A673 (cell line): ENCODE data around the gene LMBRD1. TPM values are rescaled to one million over a fixed set of nuclear protein-coding genes. Genes with fewer than 3 reads are reported as not detected.

Source experiments
- BruUV-seq: library from RNA; stranded (reverse); fragments of 400-500 nt; replicated peaks from 2 replicates; lab custom pipeline; 2021; lab: Mats Ljungman, UMichigan
- CTCF ChIA-PET: fragments of 300-600 bp; sonication (Branson Sonifier 250); formaldehyde crosslinking; loops from one replicate; lab custom pipeline; 2022; ENCODE audit warnings: antibody characterized with exemption; lab: Charles Lee
- POLR2A ChIA-PET: fragments of 300-600 bp; sonication (Branson Sonifier 250); formaldehyde crosslinking; loops from one replicate; lab custom pipeline; 2022; ENCODE audit warnings: antibody characterized with exemption; ENCODE audit not compliant: low non-redundant PET; lab: Charles Lee
- DNase-seq: peaks from one replicate; pipeline ENCODE4 v3.0.0-alpha.2; 2015; ENCODE audit warnings: low spot score
- H3K27ac ChIP-seq: fragments of 200-600 bp; sonication (generic); 2 replicates; pipeline ENCODE4 v1.5.1; 2016; ENCODE audit warnings: mixed run types, low read depth, mild to moderate bottlenecking, mixed read lengths, antibody characterized with exemption, low read length; ENCODE audit not compliant: poor library complexity, severe bottlenecking
- H3K27me3 ChIP-seq: fragments of 200-600 bp; sonication (generic); replicated peaks from 2 replicates; pipeline ENCODE4 v1.6.1; 2017; ENCODE audit warnings: mixed run types, low read depth, mild to moderate bottlenecking, mixed read lengths, antibody characterized with exemption, low read length; ENCODE audit not compliant: insufficient read depth, poor library complexity
- H3K36me3 ChIP-seq: fragments of 200-600 bp; sonication (generic); 2 replicates; pipeline ENCODE4 v1.6.1; 2016; ENCODE audit warnings: mixed run types, mild to moderate bottlenecking, mixed read lengths, antibody characterized with exemption, low read length; ENCODE audit not compliant: insufficient read depth, poor library complexity, severe bottlenecking
- H3K4me1 ChIP-seq: fragments of 200-600 bp; sonication (generic); 2 replicates; pipeline ENCODE4 v1.6.1; 2017; ENCODE audit warnings: mixed run types, mild to moderate bottlenecking, mixed read lengths, antibody characterized with exemption, low read length; ENCODE audit not compliant: insufficient read depth, poor library complexity, severe bottlenecking
- H3K4me3 ChIP-seq: fragments of 200-600 bp; sonication (generic); 2 replicates; pipeline ENCODE4 v1.5.1; 2016; ENCODE audit warnings: low read depth, mixed run types, mild to moderate bottlenecking, mixed read lengths, low read length; ENCODE audit not compliant: poor library complexity, severe bottlenecking
- H3K9me3 ChIP-seq: fragments of 200-600 bp; sonication (generic); 2 replicates; pipeline ENCODE4 v1.6.1; 2016; ENCODE audit warnings: mixed run types, low read depth, mild to moderate bottlenecking, mixed read lengths, antibody characterized with exemption, low read length; ENCODE audit not compliant: poor library complexity, severe bottlenecking
- CTCF ChIP-seq: fragments of 300-800, 200-600 bp; sonication (generic); conservative IDR thresholded peaks from 2 replicates; pipeline ENCODE4 v1.5.1; 2017; ENCODE audit warnings: low read depth, mild to moderate bottlenecking, antibody characterized with exemption, low read length, moderate library complexity, mixed read lengths
- EZH2 ChIP-seq: fragments of 200-600 bp; sonication (generic); IDR thresholded peaks from 2 replicates; pipeline ENCODE4 v1.6.1; 2017; ENCODE audit warnings: borderline replicate concordance, low read depth, mild to moderate bottlenecking, mixed read lengths, antibody characterized with exemption, low read length; ENCODE audit not compliant: poor library complexity, severe bottlenecking
- intact Hi-C: fragments of 100-400 bp; cut with micrococcal nuclease; formaldehyde crosslinking; loops from one replicate; pipeline ENCODE4 v1.10.0; 2022; ENCODE audit not compliant: unreplicated experiment
- total RNA-seq: library from RNA; stranded (reverse); gene quantifications from 2 replicates; pipeline ENCODE4 v1.2.3, GENCODE V29; 2021

The LMBRD1 gene
- total RNA-seq, 1 experiment from 2014 or later, result 19.8 TPM

GRCh38 chr6:69732045-69732444, 64.8 kb downstream of the LMBRD1 start:
- H3K36me3 ChIP-seq, result no peaks in the 10 kb centered on the region
- ChIA-PET CTCF (interaction anchor here (1.1 kb wide), 1 partner anchor 434 kb away, joined by 5 read pairs; no protein-coding TSS in a partner anchor), POLR2A (no interaction called here)
- intact Hi-C loops, result loop anchor here (2.0 to 5.0 kb wide), 3 partner anchors 377 to 1095 kb away; partner anchors contain the start of gene ADGRB3
- no peak for TF ChIP-seq EZH2
- TF ChIP-seq CTCF, result no peak
- no peaks in the 10 kb centered on the region for H3K27me3 ChIP-seq
- H3K9me3 ChIP-seq, result no peaks in the 10 kb centered on the region
- H3K27ac ChIP-seq, result no peak overlapping the region
- no peak overlapping the region for H3K4me3 ChIP-seq
- DNase-seq, result no peak
- BruUV-seq, result no TSS peak
- no peaks in the 10 kb centered on the region for H3K4me1 ChIP-seq

DNA sequence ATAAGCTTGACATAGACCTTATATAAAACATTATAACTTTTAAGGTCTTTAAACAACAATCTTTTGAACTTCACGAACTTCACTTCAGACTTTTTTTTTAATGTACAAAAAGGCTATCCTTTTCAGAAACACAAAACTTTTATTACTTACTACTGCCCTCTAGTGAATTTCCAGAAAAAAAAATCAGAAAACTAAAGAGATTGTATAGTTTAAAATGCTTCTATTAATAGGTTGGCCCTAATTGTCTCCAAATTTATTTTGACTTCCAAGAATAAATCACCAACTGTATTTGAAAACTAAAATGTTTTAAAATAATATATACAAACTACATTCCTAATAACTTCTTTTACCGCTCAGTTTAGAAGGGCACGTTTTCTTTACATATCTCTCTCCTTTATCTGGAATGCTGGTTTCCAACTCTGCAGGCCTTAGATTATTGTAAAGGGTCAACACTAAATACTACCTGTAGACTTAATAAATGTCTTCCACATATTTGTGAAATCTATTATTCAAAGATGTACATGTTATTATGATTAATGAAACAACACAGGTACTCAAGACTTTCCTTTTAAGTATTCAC, 66.8 kb downstream of the LMBRD1 start:
- intact Hi-C loops, result loop anchor here (5.0 to 10.0 kb wide), 4 partner anchors 555 to 1093 kb away; partner anchors contain the start of gene ADGRB3
- DNase-seq, result peak; percentile 17
- ChIA-PET CTCF (interaction anchor here (0.6 kb wide), 1 partner anchor 420 kb away, joined by 3 read pairs; no protein-coding TSS in a partner anchor), POLR2A (no interaction called here)
- BruUV-seq, result no TSS peak
- H3K27me3 ChIP-seq, result no peaks in the 10 kb centered on the region
- H3K9me3 ChIP-seq, result peaks cover 6% of the 10 kb centered on the region
- TF ChIP-seq EZH2 (no peak), CTCF (peak; percentile 61)
- H3K4me3 ChIP-seq, result no peak overlapping the region
- no peaks in the 10 kb centered on the region for H3K4me1 ChIP-seq
- H3K36me3 ChIP-seq, result no peaks in the 10 kb centered on the region
- H3K27ac ChIP-seq, result no peak overlapping the region

DNA sequence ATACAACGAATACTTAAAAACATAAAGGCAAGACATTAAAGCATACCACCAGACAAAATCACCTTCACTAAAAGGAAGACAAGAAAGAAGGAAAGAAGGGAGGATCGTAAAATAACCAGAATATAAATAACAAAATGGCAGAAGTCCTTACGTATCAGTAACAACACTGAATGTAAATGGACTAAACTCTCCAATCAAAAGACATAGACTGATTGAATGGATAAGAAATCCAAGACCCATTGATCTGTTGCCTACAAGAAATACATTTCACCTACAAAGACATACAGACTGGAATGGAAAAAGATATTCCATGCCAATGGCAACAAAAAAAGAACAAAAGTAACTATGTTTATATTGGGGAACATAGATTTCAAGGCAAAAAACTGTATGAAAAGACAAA, 74.1 kb downstream of the LMBRD1 start:
- Histone ChIP-seq H3K36me3 (no peaks in the 10 kb centered on the region), H3K27ac (no peak overlapping the region), H3K9me3 (peaks cover 8% of the 10 kb centered on the region), H3K4me3 (no peak overlapping the region), H3K4me1 (no peaks in the 10 kb centered on the region), H3K27me3 (no peaks in the 10 kb centered on the region)
- ChIA-PET POLR2A (no interaction called here), CTCF (no interaction called here)
- DNase-seq, result no peak
- TF ChIP-seq CTCF, result no peak
- TF ChIP-seq EZH2, result no peak
- no TSS peak for BruUV-seq
- intact Hi-C loops, result loop anchor here (10.0 kb wide), 2 partner anchors 548 to 748 kb away; no protein-coding TSS in a partner anchor
